Measurements from ENCODE around the gene DOCK1.

The DOCK1 gene

GRCh38 chr10:126949161-126949503 is 43.9 kb downstream of the DOCK1 start:
- in situ Hi-C loops (cut with HindIII; ENCODE audit: low sequenced_read_pairs): no loop called here

- in situ Hi-C loops (cut with HindIII; ENCODE audit: low sequenced_read_pairs): no loop called here
Measured at GRCh38 chr10:126950401-126951105, 45.3 kb downstream of the DOCK1 start.

- in situ Hi-C loops (cut with HindIII; ENCODE audit: low sequenced_read_pairs): no loop called here
Measured at GRCh38 chr10:126953886-126954285, 48.7 kb downstream of the DOCK1 start.

GRCh38 chr10:126955396-126955795 is 50.2 kb downstream of the DOCK1 start:
- in situ Hi-C loops (cut with HindIII; ENCODE audit: low sequenced_read_pairs): no loop called here

DNA sequence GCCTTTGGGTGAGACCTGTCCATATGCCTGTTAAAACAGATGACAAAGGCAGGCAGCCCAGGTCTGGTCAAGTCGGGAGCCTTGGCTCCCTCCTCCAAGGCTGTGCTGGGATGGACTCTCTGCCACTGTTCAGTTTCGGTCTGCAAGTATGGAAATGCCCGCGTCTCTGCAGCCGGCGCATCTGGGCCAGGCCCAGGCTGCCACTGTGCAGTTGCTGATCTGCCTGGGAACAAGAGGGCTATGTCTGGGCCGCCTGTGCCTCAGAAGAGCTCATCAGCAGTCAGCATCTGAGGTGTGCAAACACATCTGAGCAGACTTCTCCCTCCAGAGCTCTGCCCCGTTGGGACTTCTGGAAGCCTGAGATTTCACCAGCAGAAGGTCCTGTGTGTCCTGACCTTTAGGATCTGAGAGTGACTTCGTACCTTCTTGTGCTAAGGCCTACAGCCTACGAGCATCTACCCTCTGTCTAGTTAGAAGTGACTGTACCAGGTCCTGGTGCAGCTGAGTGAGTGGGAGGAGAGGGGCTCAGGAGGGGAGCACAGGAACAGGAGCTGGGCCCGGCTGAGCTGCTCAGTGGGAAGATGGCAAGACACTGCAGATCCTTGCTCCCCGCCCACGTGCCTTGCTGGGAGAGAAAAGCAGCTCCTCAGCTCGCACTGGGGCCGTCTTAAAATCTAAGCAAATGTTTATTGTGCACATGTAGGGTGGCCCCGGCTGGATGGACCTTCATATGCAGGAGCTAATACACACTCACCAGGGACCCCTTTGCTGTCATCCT is 50.9 kb downstream of the DOCK1 start:
- in situ Hi-C loops (cut with HindIII; ENCODE audit: low sequenced_read_pairs): no loop called here

DNA sequence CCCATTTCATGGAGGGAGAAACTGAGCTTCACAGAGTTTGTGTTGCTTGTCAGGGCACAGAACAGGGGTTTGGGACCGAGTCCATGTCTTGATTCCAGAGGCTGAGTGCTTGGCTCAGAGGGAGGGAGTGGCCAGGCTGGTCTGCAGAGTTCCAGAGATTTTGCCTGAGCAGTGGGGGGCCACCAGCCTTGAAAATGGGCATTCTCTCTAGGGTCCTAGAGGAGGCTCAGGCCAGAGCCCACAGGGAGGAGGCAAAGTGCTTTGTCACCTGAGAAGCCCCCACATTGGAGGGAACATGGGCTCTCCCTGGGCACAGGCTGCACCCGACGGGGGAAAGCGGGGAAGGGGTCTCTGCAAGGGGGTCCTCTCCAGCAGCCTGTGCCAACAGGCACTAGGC is 51.5 kb downstream of the DOCK1 start:
- in situ Hi-C loops (cut with HindIII; ENCODE audit: low sequenced_read_pairs): no loop called here

DNA sequence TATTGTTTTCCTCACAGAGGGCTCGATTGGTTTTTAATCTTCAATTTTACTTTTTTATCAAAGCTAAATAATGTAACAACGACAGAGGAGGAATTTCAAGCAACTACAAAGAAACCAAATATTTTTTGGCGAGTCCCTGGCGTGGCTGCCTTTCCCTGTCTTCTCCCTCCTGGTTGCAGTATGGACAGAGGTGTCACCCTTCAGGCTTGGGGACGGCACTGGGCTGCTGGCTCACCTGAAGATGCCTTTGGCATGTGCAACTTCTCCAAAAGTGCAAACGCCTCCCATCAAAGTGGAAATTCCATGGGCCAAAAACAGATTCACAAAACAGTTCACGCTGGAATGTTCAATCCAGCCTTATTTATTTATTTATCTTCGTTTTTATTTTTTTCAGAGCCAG is 51.9 kb downstream of the DOCK1 start:
- in situ Hi-C loops (cut with HindIII; ENCODE audit: low sequenced_read_pairs): no loop called here

DNA sequence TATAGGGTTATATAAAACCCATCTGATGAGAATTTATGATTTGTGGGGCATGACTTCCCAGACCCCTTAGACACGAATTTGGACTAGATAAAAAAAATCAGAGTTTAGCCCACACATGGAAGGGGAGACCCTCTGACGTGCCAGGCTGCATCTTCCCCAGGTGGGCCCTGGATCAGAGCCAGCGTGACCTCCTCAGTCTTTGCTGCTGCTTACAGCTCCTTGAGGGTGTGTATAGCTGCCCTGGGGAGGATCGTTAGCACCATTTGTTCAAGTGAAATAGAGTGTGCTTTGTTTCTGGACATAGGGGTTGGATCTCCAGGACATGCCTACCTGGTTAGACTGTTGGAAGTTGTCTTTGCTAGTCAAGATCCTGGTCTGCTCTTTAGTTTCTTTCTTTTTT is 54.2 kb downstream of the DOCK1 start:
- in situ Hi-C loops (cut with HindIII; ENCODE audit: low sequenced_read_pairs): no loop called here

DNA sequence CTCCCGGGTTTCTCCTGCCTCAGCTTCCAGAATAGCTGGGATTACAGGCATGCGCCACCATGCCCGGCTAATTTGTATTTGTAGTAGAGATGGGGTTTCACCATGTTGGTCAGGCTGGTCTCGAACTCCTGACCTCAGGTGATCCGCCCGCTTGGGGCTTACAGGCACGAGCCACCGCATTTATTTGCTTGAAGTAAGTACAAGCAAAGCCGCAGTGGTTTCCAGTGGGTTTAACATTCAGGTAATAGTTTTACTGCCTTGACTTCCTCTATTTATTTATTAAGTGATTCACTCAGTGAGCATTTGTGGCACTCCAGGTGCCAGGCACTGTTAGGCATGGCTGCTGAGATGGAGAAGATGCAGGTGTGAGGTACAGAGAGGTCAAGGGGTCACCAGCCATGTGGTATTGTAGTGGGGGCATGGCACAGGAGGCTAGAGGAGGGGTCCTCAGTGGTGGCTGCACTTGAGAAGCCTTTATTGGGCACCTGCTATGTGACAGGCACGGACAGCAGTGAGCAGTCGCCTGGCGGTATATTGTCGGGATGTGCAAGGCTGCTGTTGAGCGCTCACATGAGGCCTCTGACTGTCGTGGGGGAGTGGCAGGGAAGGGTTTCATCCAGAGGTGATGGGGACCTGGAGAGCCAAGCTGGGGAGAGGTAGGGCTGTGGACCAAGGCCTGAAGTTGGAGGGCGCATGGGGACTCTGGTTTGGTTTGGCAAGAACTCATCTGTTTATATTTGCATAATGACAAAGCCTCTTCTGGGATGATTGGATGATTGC is 54.9 kb downstream of the DOCK1 start:
- in situ Hi-C loops (cut with HindIII; ENCODE audit: low sequenced_read_pairs): no loop called here

DNA sequence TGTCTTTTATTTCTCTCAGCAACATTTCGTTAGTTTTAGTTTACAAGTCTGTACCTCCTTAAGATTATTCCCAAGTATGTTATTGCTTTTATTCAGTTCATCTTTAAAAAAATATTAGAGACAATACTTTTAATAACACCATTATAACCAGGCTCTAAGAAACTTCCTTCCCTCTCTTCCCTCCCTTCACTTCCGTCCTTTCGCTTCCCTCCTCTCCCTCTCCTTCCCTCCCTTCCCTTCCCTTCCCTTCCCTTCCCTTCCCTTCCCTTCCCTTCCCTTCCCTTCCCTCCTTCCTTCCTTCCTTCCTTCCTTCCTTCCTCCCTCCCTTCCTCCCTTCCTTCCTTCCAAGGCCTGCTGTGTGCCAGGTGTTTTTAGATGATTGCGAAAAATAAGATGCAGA is 58.1 kb downstream of the DOCK1 start:
- in situ Hi-C loops (cut with HindIII; ENCODE audit: low sequenced_read_pairs): no loop called here

DNA sequence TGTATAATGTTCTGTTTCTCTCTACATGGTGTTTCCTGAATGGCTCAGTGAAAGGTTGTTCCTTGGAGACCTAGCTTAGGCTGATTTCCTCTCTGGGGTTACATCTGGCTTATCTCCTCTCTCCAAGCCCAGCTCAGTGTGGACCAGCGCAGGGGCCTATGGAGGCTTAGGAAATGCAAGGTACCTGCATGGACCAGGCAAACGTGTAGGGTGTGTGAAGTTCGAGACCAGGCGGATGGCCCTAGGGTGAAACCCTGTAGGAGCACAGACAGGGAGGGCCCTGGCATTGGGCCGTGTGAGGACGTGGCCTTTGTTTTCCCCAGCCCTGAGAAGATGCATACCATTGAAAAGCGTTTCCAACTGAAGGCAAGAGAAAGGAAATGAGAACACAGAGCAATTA is 59.0 kb downstream of the DOCK1 start:
- in situ Hi-C loops (cut with HindIII; ENCODE audit: low sequenced_read_pairs): no loop called here

DNA sequence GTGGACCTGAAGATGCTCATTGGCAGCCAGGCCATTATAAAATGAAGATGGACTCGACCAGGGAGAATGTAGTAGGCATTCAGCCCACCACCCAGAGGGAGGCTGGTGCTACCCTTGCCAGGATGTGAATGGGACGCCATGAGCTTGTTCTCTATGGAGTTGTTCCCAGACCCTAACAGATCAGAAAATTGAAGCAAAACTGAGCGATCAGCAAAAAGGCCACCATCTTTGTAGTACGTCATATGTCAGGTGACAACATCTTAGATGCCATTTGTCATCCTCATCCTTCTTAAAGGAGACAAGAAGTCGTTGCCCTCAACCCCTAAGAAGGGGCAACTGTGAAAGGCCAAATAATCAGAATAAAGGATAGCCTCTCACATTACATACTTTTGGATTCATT is 61.7 kb downstream of the DOCK1 start:
- in situ Hi-C loops (cut with HindIII; ENCODE audit: low sequenced_read_pairs): no loop called here

DNA sequence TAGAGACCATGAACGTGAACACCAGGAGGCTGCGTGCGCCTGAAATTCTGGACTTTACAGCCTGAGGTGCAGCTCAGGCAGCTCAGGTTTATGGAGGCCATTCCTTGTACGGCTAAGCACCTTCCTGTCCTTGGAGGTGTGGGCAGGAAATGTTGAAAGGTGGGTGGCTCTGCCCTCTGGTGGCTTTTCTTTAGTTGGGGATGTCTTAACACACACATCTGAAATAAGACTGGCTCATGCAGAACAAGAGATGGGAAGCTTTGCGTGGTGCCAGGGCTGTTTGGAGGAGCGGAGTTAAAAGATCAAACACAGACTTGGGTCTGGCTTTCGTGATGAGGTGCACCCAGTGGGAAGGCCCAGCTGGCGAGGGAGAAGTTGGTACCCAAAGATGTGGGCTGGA is 64.1 kb downstream of the DOCK1 start:
- in situ Hi-C loops (cut with HindIII; ENCODE audit: low sequenced_read_pairs): no loop called here

DNA sequence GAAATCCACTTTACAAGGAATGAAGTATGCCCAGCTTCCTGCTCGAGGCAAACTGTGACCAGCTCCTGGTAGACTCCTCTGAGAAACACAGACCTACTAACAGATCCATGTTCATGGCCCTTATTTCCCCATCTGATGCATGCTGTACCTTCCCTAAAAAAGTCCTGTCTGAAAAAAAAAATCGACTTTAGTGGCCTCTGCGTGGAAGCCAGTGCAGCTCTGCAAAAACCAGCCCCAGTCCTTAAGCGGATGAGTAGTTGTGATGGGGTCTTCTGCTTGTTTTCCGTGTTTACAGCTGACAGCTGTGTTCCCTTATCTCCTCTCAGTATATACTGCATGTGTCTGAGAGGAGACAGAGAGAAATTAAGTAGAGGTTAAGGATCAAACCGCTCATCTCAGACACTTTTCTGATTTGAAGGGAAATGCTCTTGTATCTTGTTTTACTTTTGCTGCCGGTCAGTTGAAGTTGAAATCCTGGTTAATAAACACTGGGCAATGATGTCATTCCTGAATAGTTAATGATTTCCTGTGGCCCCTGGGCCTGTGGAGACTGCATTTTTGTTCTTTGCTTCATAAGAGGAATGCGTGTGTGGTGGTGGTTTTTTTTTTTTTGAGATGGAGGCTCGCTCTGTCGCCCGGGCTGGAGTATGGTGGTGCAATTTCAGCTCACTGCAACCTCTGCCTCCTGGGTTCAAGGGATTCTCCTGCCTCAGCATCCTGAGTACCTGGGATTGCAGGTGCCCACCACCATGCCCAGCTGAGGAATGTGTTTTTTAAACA is 67.6 kb downstream of the DOCK1 start:
- in situ Hi-C loops (cut with HindIII; ENCODE audit: low sequenced_read_pairs): no loop called here

GRCh38 chr10:126975221-126975620 is 70.0 kb downstream of the DOCK1 start:
- in situ Hi-C loops (cut with HindIII; ENCODE audit: low sequenced_read_pairs): no loop called here

DNA sequence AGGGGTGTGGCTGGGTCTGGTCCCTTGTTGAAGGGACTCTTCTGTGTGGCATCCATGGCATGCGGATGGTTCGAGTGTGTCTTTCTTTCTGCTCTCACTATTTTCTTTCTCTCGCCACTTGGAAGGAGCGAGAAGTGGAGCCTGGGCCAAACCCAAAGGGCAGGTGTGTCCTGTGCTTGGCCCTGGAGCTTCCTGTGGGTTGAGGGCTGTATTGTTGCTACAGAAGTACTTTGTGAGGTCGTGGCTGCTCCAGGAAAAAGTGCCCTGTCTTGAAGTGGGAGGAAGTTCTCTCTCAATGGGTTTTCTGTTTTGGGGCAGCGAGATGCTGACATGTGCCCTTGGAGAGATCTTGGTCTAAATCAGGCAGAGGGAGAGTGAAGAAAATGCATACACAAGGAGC is 72.0 kb downstream of the DOCK1 start:
- in situ Hi-C loops (cut with HindIII; ENCODE audit: low sequenced_read_pairs): no loop called here

GRCh38 chr10:126979311-126979710 is 74.1 kb downstream of the DOCK1 start:
- in situ Hi-C loops (cut with HindIII; ENCODE audit: low sequenced_read_pairs): no loop called here

- in situ Hi-C loops (cut with HindIII; ENCODE audit: low sequenced_read_pairs): no loop called here
Measured at GRCh38 chr10:126993208-126993607, 88.0 kb downstream of the DOCK1 start.

DNA sequence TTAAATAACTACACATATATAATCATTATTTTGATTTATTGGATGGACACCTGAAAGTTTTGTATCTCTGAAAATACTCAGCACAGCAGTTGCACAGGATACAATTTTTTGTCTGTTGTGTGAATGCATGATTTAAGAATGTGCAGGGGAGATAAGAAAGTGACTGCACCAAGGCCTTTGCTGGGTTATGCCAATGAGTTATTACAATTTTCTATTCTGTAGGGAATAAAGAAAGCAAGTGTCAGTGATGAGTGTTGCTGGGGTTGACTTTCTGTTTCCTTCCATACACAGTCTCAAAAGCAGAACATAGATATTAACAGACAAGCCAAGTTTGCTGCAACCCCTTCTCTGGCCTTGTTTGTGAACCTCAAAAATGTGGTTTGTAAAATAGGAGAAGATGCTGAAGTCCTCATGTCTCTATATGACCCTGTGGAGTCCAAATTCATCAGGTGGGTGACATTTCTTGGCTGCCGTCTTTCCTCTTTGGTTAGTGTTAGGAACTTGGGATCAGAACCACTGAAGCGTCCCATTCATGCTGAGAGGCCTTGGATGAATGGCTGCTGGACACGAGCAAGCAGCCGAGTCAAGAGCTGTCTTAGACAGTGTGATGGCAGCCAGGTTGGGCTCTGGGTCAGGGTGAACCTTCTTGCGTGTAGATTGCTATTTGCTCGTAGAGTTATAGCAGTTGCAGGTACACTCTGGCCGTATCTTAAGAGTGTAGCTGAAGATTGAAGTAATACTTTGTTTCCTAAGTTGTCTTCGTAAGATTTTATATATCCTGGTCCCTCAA is 92.8 kb downstream of the DOCK1 start:
- in situ Hi-C loops (cut with HindIII; ENCODE audit: low sequenced_read_pairs): no loop called here

DNA sequence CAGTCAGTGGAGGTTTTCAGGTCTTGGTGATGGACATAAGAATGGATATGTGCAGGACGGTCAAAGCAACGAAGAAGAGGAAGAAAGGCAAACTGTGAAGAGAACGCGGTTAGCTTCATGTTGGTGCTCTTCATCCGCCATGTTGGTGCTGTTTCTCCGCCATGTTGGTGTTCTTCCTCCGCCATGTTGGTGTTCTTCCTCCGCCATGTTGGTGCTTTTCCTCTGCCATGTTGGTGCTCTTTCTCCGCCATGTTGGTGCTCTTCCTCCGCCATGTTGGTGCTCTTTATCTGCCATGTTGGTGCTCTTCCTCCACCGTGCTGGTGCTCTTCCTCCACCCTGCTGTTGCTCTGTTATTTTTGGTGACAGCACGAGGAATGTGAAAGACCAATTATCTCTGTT is 95.4 kb downstream of the DOCK1 start:
- in situ Hi-C loops (cut with HindIII; ENCODE audit: low sequenced_read_pairs): no loop called here
